ENCODE results near the gene C4B. TPM values are rescaled to one million over a fixed set of nuclear protein-coding genes. Genes with fewer than 3 reads are reported as not detected.

The C4B gene
- total and polyA plus RNA-seq, 2 experiments from 2014 or later: 0.57 TPM; not detected in 1

GRCh38 chr6:32083812-32084768 lies 69.5 kb downstream of the C4B start (continued):
- TF ChIP-seq, protein P1, sequence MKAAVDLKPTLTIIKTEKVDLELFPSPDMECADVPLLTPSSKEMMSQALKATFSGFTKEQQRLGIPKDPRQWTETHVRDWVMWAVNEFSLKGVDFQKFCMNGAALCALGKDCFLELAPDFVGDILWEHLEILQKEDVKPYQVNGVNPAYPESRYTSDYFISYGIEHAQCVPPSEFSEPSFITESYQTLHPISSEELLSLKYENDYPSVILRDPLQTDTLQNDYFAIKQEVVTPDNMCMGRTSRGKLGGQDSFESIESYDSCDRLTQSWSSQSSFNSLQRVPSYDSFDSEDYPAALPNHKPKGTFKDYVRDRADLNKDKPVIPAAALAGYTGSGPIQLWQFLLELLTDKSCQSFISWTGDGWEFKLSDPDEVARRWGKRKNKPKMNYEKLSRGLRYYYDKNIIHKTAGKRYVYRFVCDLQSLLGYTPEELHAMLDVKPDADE (IDR thresholded peaks at IDR 0.05): no peak
- TF ChIP-seq EZH2phosphoT487 (IDR thresholded peaks at IDR 0.05; ENCODE audit: unreplicated experiment) (no peak), ZNF331 (CRISPR knock-in tag; IDR thresholded peaks at IDR 0.05; ENCODE audit: low read depth) (no peak), STAT1 (IDR thresholded peaks at IDR 0.05; ENCODE audit: unreplicated experiment) (no peak), CREB1 (CRISPR knock-in tag; IDR thresholded peaks at IDR 0.05; ENCODE audit: low read depth) (no peak), EZH2 (IDR thresholded peaks at IDR 0.05; ENCODE audit: low read depth, unreplicated experiment) (no peak), NANOG (IDR thresholded peaks at IDR 0.05; ENCODE audit: borderline replicate concordance) (no peak), ZNF462 (CRISPR knock-in tag; IDR thresholded peaks at IDR 0.05) (no peak)

Measured in GM23338 (cell line).